Astrocyte (in vitro differentiated cells and primary cell): ENCODE data around the gene AKAP13. TPM values are rescaled to one million over a fixed set of nuclear protein-coding genes. Genes with fewer than 3 reads are reported as not detected.
A peak's percentile ranks its signal among the peaks of the same experiment; 100 is the strongest.

Experiments
- DNase-seq: peaks from one replicate; pipeline ENCODE4 v3.0.0-alpha.2; 2010; ENCODE audit warnings: low read depth
- FAIRE-seq: peaks from 2 replicates; lab custom pipeline; 2011; peaks lifted over from hg19 to GRCh38; lab: Jason Lieb, UNC
- H2AFZ ChIP-seq: 2 replicates; pipeline ENCODE4 v1.6.0; 2012; ENCODE audit warnings: low read depth, low read length, inconsistent platforms
- H3K27ac ChIP-seq: 2 replicates; pipeline ENCODE4 v1.5.1; 2011; ENCODE audit warnings: low read depth, low read length, inconsistent platforms
- H3K27me3 ChIP-seq: 2 replicates; pipeline ENCODE4 v1.6.0; 2011; ENCODE audit warnings: low read length, inconsistent platforms; ENCODE audit not compliant: insufficient read depth
- H3K36me3 ChIP-seq: 2 replicates; pipeline ENCODE4 v1.5.1; 2011; ENCODE audit warnings: low read length, inconsistent platforms; ENCODE audit not compliant: insufficient read depth
- H3K4me1 ChIP-seq: 2 replicates; pipeline ENCODE4 v1.5.1; 2011; ENCODE audit warnings: low read length, inconsistent platforms; ENCODE audit not compliant: insufficient read depth
- H3K4me2 ChIP-seq: 2 replicates; pipeline ENCODE4 v1.6.0; 2012; ENCODE audit warnings: low read length, inconsistent platforms
- H3K4me3 ChIP-seq: 2 replicates; pipeline ENCODE4 v1.5.1; 2011; ENCODE audit warnings: low read depth, mild to moderate bottlenecking, low read length, inconsistent platforms; ENCODE audit not compliant: insufficient read depth
- H3K79me2 ChIP-seq: 2 replicates; pipeline ENCODE4 v1.6.0; 2012; ENCODE audit warnings: mild to moderate bottlenecking, low read length, inconsistent platforms; ENCODE audit not compliant: insufficient read depth
- H3K9ac ChIP-seq: 2 replicates; pipeline ENCODE4 v1.6.0; 2012; ENCODE audit warnings: mild to moderate bottlenecking, low read length, inconsistent platforms
- H3K9me3 ChIP-seq: 2 replicates; pipeline ENCODE4 v1.5.1; 2012; ENCODE audit warnings: low read depth, mild to moderate bottlenecking, low read length, inconsistent platforms; ENCODE audit not compliant: insufficient read depth
- H4K20me1 ChIP-seq: 2 replicates; pipeline ENCODE4 v1.6.0; 2012; ENCODE audit warnings: low read length, inconsistent platforms; ENCODE audit not compliant: insufficient read depth
- H3K27ac Mint-ChIP-seq: one replicate; pipeline ENCODE4 v1.8.0; 2021; ENCODE audit warnings: mild to moderate bottlenecking, mixed read lengths; ENCODE audit not compliant: unreplicated experiment
- H3K27me3 Mint-ChIP-seq: one replicate; pipeline ENCODE4 v1.8.0; 2021; ENCODE audit warnings: low read depth, mixed read lengths; ENCODE audit not compliant: unreplicated experiment
- H3K36me3 Mint-ChIP-seq: one replicate; pipeline ENCODE4 v1.8.0; 2021; ENCODE audit warnings: low read depth, mixed read lengths; ENCODE audit not compliant: unreplicated experiment
- H3K4me1 Mint-ChIP-seq: one replicate; pipeline ENCODE4 v1.8.0; 2021; ENCODE audit warnings: low read depth, mixed read lengths; ENCODE audit not compliant: unreplicated experiment
- H3K4me3 Mint-ChIP-seq: one replicate; pipeline ENCODE4 v1.8.0; 2021; ENCODE audit warnings: mild to moderate bottlenecking, moderate library complexity, mixed read lengths; ENCODE audit not compliant: unreplicated experiment
- H3K9me3 Mint-ChIP-seq: one replicate; pipeline ENCODE4 v1.8.0; 2021; ENCODE audit warnings: mild to moderate bottlenecking, mixed read lengths; ENCODE audit not compliant: unreplicated experiment
- CTCF ChIP-seq: IDR thresholded peaks from 2 replicates; pipeline ENCODE4 v1.5.1; 2011; ENCODE audit warnings: low read depth, mild to moderate bottlenecking, inconsistent platforms, low read length, moderate library complexity; ENCODE audit not compliant: insufficient read depth
- EZH2 ChIP-seq: IDR thresholded peaks from 2 replicates; pipeline ENCODE4 v1.6.1; 2012; ENCODE audit warnings: mild to moderate bottlenecking, low read length, inconsistent platforms; ENCODE audit not compliant: insufficient read depth
- total RNA-seq: library from RNA; stranded (reverse); gene quantifications from 2 replicates; pipeline ENCODE4 v1.2.1, GENCODE V29; 2021

The AKAP13 gene
- total RNA-seq, 1 donor from 2014 or later, result 98.2 TPM

- Mint-ChIP-seq H3K36me3 (peaks cover 2% of the 10 kb centered on the region), H3K27me3 (no peaks in the 10 kb centered on the region), H3K4me1 (peaks cover 37% of the 10 kb centered on the region), H3K27ac (no peak overlapping the region), H3K4me3 (no peak overlapping the region), H3K9me3 (peaks cover 2% of the 10 kb centered on the region)
- FAIRE-seq (no peak), DNase-seq (no peak)
- Histone ChIP-seq H4K20me1 (peaks cover 29% of the 10 kb centered on the region), H3K27me3 (no peaks in the 10 kb centered on the region), H3K4me1 (peaks cover 60% of the 10 kb centered on the region), H3K9ac (peak overlapping the region; percentile 94), H3K79me2 (peaks cover 56% of the 10 kb centered on the region), H3K9me3 (no peaks in the 10 kb centered on the region), H2AFZ (no peak overlapping the region), H3K27ac (peak overlapping the region; percentile 96), H3K4me2 (peak overlapping the region; percentile 91), H3K36me3 (no peaks in the 10 kb centered on the region), H3K4me3 (peak overlapping the region; percentile 68)
- no peak for TF ChIP-seq EZH2
Measured at GRCh38 chr15:85619992-85620689, 239.7 kb downstream of the AKAP13 start.

GRCh38 chr15:85620690-85621049, 240.3 kb downstream of the AKAP13 start:
- H4K20me1 ChIP-seq, result peaks cover 29% of the 10 kb centered on the region
- peak overlapping the region; percentile 94 for H3K9ac ChIP-seq
- Mint-ChIP-seq H3K4me3 (no peak overlapping the region), H3K9me3 (peaks cover 2% of the 10 kb centered on the region), H3K27ac (no peak overlapping the region), H3K27me3 (no peaks in the 10 kb centered on the region), H3K4me1 (peaks cover 32% of the 10 kb centered on the region), H3K36me3 (peaks cover 2% of the 10 kb centered on the region)
- H3K79me2 ChIP-seq, result peaks cover 60% of the 10 kb centered on the region
- H3K4me3 ChIP-seq, result peak overlapping the region; percentile 68
- peaks cover 63% of the 10 kb centered on the region for H3K4me1 ChIP-seq
- H3K4me2 ChIP-seq, result peak overlapping the region; percentile 91
- DNase-seq (peak; percentile 84), FAIRE-seq (no peak)
- H3K9me3 ChIP-seq, result no peaks in the 10 kb centered on the region
- TF ChIP-seq EZH2, result no peak
- no peak for TF ChIP-seq CTCF
- no peak overlapping the region for H2AFZ ChIP-seq
- H3K27me3 ChIP-seq, result no peaks in the 10 kb centered on the region
- H3K36me3 ChIP-seq, result no peaks in the 10 kb centered on the region
- peak overlapping the region; percentile 96 for H3K27ac ChIP-seq

- Histone ChIP-seq H3K9ac (peak overlapping the region; percentile 94), H3K4me2 (peak overlapping the region; percentile 91), H2AFZ (no peak overlapping the region), H3K9me3 (no peaks in the 10 kb centered on the region), H4K20me1 (peaks cover 29% of the 10 kb centered on the region), H3K4me1 (peaks cover 64% of the 10 kb centered on the region), H3K79me2 (peaks cover 60% of the 10 kb centered on the region), H3K27ac (peak overlapping the region; percentile 96), H3K27me3 (no peaks in the 10 kb centered on the region), H3K4me3 (peak overlapping the region; percentile 68), H3K36me3 (no peaks in the 10 kb centered on the region)
- no peak overlapping the region for H3K27ac Mint-ChIP-seq
- FAIRE-seq (no peak), DNase-seq (peak; percentile 45)
- H3K4me3 Mint-ChIP-seq, result no peak overlapping the region
- H3K36me3 Mint-ChIP-seq, result peaks cover 2% of the 10 kb centered on the region
- TF ChIP-seq CTCF (no peak), EZH2 (no peak)
- peaks cover 2% of the 10 kb centered on the region for H3K9me3 Mint-ChIP-seq
- no peaks in the 10 kb centered on the region for H3K27me3 Mint-ChIP-seq
- peaks cover 28% of the 10 kb centered on the region for H3K4me1 Mint-ChIP-seq
Measured at GRCh38 chr15:85621094-85621493, 240.7 kb downstream of the AKAP13 start.
